ENCODE results near the gene TRIM2. TPM values are rescaled to one million over a fixed set of nuclear protein-coding genes. Genes with fewer than 3 reads are reported as not detected.

The TRIM2 gene
- total RNA-seq, 3 donors from 2014 or later = 26.7 to 109 (median 52.4) TPM

DNA sequence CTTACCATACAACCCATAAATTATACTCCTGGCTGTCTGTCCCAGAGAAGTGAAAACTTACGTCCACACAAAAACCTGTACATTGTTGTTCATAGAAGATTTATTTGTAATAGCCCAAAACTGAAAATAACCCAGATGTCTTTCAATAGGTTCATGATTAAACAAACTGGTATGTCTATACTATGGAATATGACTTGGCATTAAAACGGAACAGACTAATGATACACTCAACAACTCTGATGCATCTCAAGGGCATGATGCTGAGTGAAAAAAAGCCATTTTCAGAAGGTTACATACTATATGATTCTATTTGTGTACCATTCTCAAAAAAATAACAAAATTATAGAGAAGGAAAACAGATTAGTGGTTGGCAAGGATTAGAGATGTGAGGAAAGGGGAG, 128.7 kb downstream of the TRIM2 start:
- no peaks in the 10 kb centered on the region for H3K36me3 ChIP-seq
- no peak for TF ChIP-seq POLR2AphosphoS5 (IDR thresholded peaks at IDR 0.05)
- no peak for TF ChIP-seq POLR2A (IDR thresholded peaks at IDR 0.05)
- TF ChIP-seq, protein P1, sequence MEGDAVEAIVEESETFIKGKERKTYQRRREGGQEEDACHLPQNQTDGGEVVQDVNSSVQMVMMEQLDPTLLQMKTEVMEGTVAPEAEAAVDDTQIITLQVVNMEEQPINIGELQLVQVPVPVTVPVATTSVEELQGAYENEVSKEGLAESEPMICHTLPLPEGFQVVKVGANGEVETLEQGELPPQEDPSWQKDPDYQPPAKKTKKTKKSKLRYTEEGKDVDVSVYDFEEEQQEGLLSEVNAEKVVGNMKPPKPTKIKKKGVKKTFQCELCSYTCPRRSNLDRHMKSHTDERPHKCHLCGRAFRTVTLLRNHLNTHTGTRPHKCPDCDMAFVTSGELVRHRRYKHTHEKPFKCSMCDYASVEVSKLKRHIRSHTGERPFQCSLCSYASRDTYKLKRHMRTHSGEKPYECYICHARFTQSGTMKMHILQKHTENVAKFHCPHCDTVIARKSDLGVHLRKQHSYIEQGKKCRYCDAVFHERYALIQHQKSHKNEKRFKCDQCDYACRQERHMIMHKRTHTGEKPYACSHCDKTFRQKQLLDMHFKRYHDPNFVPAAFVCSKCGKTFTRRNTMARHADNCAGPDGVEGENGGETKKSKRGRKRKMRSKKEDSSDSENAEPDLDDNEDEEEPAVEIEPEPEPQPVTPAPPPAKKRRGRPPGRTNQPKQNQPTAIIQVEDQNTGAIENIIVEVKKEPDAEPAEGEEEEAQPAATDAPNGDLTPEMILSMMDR (IDR thresholded peaks at IDR 0.05) = no peak

DNA sequence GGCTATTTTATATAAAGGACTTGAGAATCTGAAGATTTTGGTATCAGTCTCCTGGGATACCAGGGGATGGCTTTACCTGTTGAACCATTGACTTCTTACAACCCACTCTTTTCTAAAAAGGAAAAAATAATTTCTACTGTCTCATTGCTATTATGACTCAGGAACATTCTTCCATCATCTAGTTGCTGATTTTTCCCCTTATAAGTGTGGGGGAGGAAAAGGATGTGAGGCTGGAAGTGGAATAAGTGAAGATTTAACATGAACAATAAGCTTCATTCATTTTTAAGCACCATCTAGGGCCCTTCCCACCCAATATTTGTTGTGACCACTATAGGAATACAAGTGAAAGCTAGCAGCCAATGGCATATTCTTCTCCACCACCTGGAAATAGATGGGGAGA, 129.6 kb downstream of the TRIM2 start:
- Histone ChIP-seq H3K4me3 (no peak overlapping the region), H3K36me3 (no peaks in the 10 kb centered on the region), H3K4me1 (no peaks in the 10 kb centered on the region), H3K27me3 (no peaks in the 10 kb centered on the region), H3K27ac (no peak overlapping the region), H3K9me3 (no peaks in the 10 kb centered on the region)
- intact Hi-C loops (cut with DNase I; ENCODE audit: low total_unique reads) = no loop called here
- DNase-seq (ENCODE audit: low spot score in 2 of 2) = no peak
- TF ChIP-seq POLR2AphosphoS5 (IDR thresholded peaks at IDR 0.05) (no peak), POLR2A (IDR thresholded peaks at IDR 0.05) (no peak)
- TF ChIP-seq, protein P1 (IDR thresholded peaks at IDR 0.05) = no peak

More for the DNA sequence above, 128.7 kb downstream of the TRIM2 start:
- Histone ChIP-seq H3K4me1 (no peaks in the 10 kb centered on the region), H3K27ac (no peak overlapping the region), H3K9me3 (no peaks in the 10 kb centered on the region), H3K4me3 (no peak overlapping the region), H3K27me3 (no peaks in the 10 kb centered on the region)
- intact Hi-C loops (cut with DNase I; ENCODE audit: low total_unique reads) = no loop called here
- DNase-seq (ENCODE audit: low spot score in 2 of 2) = no peak

DNA sequence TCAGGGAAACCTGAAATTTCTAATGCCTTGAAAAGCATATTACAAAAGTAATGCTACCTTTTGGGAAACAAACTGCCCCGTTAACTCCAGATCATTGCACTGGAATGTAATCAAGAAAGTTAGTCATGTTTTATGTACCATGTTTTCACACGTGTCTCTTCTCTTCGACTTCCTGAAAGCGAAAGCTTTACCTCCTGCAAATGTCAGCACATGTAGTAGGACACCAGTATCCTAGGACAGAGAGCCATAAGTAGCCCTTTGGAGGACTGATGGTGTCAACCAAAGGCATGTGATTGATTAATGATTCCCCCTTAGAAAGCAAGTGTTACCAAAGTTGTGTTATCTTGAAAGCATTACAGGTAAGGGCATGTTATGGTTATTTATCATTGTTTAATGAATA, 131.4 kb downstream of the TRIM2 start:
- H3K36me3 ChIP-seq = no peaks in the 10 kb centered on the region
- DNase-seq (ENCODE audit: low spot score in 2 of 2) = no peak
- H3K4me3 ChIP-seq = no peak overlapping the region
- TF ChIP-seq POLR2AphosphoS5 (IDR thresholded peaks at IDR 0.05) (no peak), POLR2A (IDR thresholded peaks at IDR 0.05) (no peak)
- TF ChIP-seq, protein P1 (IDR thresholded peaks at IDR 0.05) = no peak
- intact Hi-C loops (cut with DNase I; ENCODE audit: low total_unique reads) = no loop called here
- H3K4me1 ChIP-seq = no peaks in the 10 kb centered on the region
- no peaks in the 10 kb centered on the region for H3K9me3 ChIP-seq
- H3K27ac ChIP-seq = no peak overlapping the region
- no peaks in the 10 kb centered on the region for H3K27me3 ChIP-seq

DNA sequence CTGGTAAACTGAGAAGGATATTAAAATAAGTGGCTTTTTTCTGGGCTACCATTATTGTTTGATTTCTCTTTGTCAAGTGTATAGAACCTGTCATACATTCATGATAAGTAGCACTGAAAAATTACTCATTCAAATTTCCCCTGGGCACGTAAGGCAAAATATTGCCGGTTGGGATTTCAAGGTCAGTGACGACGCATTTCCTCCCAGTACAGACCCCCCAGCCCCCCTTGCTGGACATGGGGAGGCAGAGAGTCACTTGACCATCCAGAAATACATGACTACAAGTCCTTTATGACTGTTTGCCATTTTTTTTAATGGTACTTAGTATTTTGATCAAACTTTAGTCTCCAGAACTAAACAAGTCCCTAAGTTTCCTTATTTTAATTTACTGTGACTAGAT, 133.4 kb downstream of the TRIM2 start:
- no peak overlapping the region for H3K27ac ChIP-seq
- TF ChIP-seq POLR2A (IDR thresholded peaks at IDR 0.05) (no peak), POLR2AphosphoS5 (IDR thresholded peaks at IDR 0.05) (no peak)
- TF ChIP-seq, protein P1 (IDR thresholded peaks at IDR 0.05) = no peak
- no peaks in the 10 kb centered on the region for H3K36me3 ChIP-seq
- H3K4me3 ChIP-seq = no peak overlapping the region
- H3K9me3 ChIP-seq = no peaks in the 10 kb centered on the region
- no peaks in the 10 kb centered on the region for H3K27me3 ChIP-seq
- intact Hi-C loops (cut with DNase I; ENCODE audit: low total_unique reads) = no loop called here
- no peaks in the 10 kb centered on the region for H3K4me1 ChIP-seq
- no peak for DNase-seq (ENCODE audit: low spot score in 2 of 2)

DNA sequence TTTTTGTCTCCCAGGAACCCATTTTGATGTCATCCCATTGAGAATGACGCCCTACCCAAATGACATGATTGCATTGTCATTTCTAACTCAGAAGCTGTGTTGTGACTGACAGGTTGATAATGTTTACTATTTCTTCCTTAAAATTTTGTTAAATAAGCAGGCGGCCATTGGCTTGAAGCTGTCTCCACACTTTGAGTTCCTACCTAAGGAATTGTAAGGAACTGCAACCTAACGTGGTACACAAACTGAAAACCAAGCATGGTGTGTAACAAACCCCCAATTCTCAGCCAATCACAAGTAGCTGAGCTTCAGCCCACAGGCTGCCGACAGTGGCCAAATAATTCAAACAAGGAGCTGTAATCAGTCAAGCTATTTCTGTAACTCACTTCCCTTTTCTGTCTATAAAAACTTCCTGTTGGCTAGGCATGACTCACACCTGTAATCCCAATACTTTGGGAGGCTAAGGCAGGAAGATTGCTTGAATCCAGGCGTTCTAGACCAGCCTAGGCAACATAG, 137.4 kb downstream of the TRIM2 start:
- Histone ChIP-seq H3K36me3 (no peaks in the 10 kb centered on the region), H3K27me3 (no peaks in the 10 kb centered on the region)
- intact Hi-C loops (cut with DNase I; ENCODE audit: low total_unique reads) = loop anchor here (10.0 kb wide), 1 partner anchor 413 kb away; no protein-coding TSS in a partner anchor

More for the DNA sequence above, 137.4 kb downstream of the TRIM2 start:
- DNase-seq (ENCODE audit: low spot score in 2 of 2) = no peak
- no peaks in the 10 kb centered on the region for H3K9me3 ChIP-seq
- H3K4me3 ChIP-seq = no peak overlapping the region
- no peak overlapping the region for H3K27ac ChIP-seq
- no peak for TF ChIP-seq POLR2AphosphoS5 (IDR thresholded peaks at IDR 0.05)
- TF ChIP-seq, protein P1 (IDR thresholded peaks at IDR 0.05) = no peak
- TF ChIP-seq POLR2A (IDR thresholded peaks at IDR 0.05) = no peak
- H3K4me1 ChIP-seq = no peaks in the 10 kb centered on the region
